HG02884 (cell line): ENCODE results near the gene KLK6.

Experiments
- ATAC-seq: cut with Tn5 transposase; IDR thresholded peaks from one replicate; pipeline ENCODE4 v1.9.1; 2021; ENCODE audit warnings: mild to moderate bottlenecking, moderate library complexity; ENCODE audit not compliant: unreplicated experiment

The KLK6 gene

DNA sequence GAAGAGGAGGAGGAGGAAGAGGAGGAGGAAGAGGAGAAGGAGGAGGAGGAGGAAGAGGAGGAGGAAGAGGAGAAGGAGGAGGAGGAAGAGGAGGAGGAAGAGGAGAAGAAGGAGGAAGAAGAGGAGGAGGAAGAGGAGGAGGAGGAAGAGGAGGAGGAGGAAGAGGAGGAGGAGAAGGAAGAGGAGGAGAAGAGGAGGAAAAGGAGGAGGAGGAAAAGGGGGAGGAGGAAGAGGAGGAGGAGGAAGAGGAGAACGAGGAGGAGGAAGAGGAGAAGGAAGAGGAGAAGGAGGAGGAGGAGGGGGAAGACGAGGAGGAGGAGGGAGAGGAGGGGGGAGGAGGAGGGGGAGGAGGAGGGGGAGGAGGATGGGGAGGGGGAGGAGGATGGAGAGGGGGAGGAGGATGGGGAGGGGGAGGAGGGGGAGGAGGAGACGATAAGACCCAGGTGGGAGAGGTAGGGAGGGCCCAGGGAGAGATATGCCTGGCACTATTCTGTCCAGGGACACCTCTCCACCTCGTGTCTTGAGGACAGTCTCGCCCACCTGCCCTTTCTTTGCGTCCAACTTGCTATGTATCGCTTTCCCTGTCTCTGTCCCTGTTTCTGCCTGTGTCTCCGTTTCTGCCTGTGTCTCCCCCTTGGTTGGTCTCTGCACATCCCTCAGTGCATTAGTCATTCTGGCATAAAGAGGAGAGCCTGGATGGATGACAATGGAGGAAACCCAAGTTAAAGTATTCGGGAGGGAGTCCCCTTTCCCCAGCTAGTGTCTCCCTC, 9.5 kb downstream of the KLK6 start:
- ATAC-seq = no peak

DNA sequence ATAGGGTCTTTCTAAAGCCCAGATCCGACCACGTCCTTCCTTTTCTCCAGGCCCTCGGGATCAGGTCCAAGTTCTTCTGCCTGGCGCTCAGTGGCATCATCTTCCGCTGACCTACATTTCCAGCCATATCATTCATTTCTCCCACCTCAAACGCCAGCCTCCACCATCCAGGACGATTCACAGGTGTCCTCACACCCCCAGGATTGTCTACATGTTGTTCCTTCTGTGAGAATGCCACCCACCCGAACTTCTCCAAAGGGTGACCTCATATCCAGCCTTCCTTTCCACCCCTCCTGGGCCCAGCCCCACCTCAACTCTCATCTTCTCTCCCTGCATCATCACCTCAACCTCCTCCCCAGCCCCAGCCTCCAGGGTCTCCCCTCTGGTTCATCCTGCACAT, 11.8 kb downstream of the KLK6 start:
- no peak for ATAC-seq

DNA sequence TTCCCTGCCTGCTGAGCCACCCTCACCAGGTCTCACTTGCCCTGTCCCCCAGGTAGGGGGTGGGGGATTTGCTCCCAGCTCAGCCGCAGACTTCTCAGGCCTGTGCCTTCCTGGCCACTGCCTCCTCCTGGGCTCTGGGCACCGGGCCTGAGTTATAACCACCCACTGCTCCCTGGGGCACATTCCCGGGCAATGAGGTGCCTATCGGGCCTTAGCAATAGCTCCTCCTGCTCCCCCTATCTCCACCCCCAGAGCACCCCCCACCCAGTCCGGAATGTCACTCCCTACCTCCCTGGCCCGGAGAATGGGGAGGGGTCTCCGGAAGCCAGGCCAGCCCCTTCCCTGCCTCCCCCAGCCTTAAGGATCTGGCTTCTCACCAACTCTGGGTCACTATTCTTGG, 16.5 kb downstream of the KLK6 start, which contains the start of gene KLK5:
KLK5 (minus strand) TSS at position 129 of the 400 bp plus-strand sequence. CDS start 381 bp downstream, outside the sequence.
- ATAC-seq = no peak

GRCh38 chr19:50949861-50950260, 19.5 kb downstream of the KLK6 start:
- no peak for ATAC-seq

GRCh38 chr19:50947123-50947522, 22.3 kb downstream of the KLK6 start:
- no peak for ATAC-seq

GRCh38 chr19:50944795-50945194, 24.6 kb downstream of the KLK6 start:
- no peak for ATAC-seq

DNA sequence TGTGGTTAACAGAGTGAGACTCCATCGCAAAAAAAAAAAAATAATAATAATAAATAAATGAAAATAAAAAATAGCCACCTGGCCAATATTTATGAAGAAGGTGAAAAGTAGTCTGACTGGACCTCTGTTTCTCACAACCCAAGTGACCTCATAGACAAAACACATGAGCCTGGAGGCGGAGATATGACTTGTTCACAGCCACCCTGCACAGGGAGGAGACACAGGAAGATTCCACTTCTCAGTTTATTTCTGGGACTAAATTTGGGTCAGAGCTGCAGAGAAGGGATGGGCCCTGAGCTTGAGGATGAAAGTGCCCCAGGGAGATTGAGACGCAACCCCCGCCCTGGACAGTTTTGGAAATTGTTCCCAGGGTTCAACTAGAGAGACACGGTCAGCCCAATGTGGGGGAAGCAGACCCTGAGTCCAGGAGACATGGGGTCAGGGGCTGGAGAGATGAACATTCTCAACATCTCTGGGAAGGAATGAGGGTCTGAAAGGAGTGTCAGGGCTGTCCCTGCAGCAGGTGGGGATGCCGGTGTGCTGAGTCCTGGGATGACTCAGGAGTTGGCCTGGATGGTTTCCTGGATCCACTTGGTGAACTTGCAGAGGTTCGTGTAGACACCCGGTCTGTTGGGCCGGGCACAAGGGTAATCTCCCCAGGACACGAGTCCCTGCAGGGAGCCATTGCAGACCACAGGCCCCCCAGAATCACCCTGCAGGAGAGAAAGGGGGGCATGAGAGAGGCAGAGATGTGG, 26.1 kb downstream of the KLK6 start:
- ATAC-seq = no peak

DNA sequence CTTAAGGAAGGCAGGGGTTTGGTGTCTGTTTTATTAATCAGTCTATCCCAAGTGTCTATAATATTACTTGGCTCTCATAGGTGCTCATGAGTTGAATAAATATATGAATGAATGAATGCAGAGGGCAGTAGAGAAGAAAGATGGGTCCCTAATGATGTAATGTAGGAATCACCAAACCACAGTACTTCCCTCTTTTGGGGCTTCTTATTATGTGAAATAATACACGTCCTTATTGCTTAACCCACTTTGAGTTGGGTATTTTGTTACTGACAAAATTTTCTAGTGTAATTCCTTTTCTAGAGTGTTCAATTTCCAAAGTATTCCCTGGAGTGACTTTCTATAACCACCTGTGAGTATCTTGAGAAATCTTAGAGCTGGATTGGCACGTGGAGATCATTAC, 29.8 kb downstream of the KLK6 start:
- no peak for ATAC-seq

GRCh38 chr19:50933640-50934039, 35.8 kb downstream of the KLK6 start:
- ATAC-seq = no peak

DNA sequence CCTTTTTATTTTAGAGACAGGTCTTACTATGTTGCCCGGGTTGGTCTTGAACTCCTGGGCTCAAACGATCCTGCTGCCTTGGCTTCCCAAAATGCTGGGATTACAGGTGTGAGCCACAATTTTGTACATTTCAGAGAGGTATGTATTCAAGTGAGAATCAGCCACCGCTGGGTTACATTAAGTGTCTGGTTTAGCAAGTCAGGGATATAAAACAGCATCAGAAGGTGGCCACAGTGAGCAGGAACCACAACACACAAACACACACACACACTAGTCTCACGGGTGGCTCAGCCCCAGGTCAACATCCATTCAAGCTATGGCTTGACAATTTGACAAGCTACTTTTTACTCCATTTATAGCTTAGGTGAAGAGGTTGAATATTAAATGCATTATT, 36.7 kb downstream of the KLK6 start:
- ATAC-seq = no peak

DNA sequence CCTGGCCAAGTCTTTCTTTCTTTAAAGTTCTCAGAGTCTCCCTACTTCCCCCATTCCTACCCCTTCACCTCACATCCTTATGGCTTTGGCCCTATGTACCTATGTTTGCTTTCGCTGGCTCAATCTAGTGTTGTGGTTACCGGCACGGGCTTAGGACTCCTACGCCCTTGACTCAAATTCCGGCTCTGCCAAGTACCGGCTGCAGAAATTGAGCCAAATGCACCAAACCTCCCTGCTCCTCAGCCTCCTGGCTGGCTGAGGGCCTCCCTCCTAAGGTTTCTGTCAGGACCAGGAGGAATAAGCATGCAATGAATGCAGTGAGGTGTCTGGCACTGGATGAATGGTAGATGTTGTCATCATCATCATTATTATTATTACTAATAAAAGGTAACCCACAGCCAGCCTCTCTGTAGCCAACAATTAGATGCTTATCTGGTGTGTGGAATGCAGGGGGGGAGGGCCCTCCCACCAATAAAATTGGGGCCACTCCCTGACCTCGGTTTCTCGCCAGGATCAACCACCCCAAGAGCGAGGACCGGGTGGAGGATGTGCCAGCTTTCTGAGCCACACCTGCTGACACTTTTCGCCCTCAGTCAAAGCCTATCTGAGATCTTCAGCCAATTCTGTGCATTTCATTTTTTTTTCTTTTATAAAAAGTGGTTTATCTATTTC, 37.2 kb downstream of the KLK6 start:
- ATAC-seq = no peak

- ATAC-seq = no peak
These were observed 38.4 kb downstream of the KLK6 start for GRCh38 chr19:50931023-50931422.

DNA sequence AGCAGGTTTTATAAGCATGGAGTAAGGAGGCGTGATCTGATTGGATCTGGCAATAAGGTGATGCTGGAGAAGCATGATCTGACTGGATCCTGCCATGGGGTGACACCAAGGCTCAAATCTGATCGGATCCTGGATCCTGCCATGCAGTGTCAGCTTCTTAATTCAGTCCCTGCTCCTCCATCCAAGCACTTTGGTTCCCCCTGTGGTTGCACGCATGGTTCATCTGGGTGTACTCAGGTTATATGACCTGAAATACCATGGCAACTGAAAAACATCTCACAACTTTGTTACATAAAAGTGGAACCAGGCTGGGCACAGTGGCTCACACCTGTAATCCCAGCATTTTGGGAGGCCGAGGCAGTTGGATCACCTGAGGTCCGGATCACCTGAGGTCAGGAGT, 40.6 kb downstream of the KLK6 start:
- ATAC-seq = no peak

- no peak for ATAC-seq
These were observed 43.2 kb downstream of the KLK6 start for GRCh38 chr19:50926144-50926543.

GRCh38 chr19:50925734-50926133, 43.7 kb downstream of the KLK6 start:
- no peak for ATAC-seq

DNA sequence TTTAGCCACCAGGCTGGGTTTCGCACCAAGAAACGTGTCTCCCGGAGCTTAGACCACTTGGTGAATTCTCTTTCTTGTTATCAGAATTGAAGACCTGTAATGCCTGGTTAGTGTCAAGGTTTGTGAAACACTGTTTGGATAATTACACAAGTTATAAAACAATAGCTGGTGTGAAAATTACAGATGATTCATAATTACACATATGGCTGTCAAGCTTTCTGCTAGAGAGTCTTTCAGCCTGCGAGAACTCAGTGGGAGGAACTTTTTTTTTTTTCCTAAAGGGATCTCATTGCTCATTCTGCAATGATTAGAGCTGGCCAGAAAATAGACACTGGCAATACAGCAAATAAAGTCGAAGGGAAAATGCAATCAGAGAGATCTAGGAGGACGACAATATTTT, 44.8 kb downstream of the KLK6 start:
- no peak for ATAC-seq

GRCh38 chr19:50922317-50922853, 47.0 kb downstream of the KLK6 start:
- no peak for ATAC-seq

GRCh38 chr19:50921426-50922316, 47.7 kb downstream of the KLK6 start:
- no peak for ATAC-seq

DNA sequence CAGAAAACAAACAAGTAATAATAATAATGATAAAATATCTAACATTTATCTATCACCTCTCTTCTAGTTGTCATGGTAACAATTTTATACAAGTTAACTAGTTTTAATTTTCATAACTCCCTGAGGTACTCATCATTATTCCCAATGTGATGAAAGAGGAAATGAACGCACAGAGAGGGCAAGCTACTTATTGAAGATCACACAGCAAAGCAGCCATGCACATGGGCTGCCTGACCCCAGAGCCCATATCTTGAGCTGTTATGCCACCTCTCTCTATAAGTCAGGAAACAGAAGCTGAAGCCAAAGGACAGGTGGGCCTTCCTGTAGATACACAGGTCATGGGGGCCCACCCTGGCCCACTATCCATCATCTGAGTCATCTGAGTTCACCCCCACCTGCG, 53.3 kb downstream of the KLK6 start:
- no peak for ATAC-seq
